Measurements from ENCODE around the gene NAP1L4.

The NAP1L4 gene

GRCh38 chr11:2949920-2950319 lies 42.2 kb downstream of the NAP1L4 start:
- no peak overlapping the region for H3K9ac ChIP-seq (ENCODE audit: low read length in 5 of 5)
- no peak overlapping the region for H3K27ac ChIP-seq (ENCODE audit: low read depth, low read length)
- H3K36me3 ChIP-seq (ENCODE audit: control insufficient read depth in 5 of 5, insufficient read depth in 5 of 5, low read length in 5 of 5), result peaks cover 41 to 79% (median 74%) of the 10 kb centered on the region in 5 donors
- no peaks in the 10 kb centered on the region for H3K9me3 ChIP-seq (ENCODE audit: control insufficient read depth in 5 of 5, low read length in 5 of 5)
- H3K4me1 ChIP-seq (ENCODE audit: control insufficient read depth in 5 of 5, insufficient read depth in 5 of 5, low read length in 5 of 5), result peaks cover 2 to 15% (median 14%) of the 10 kb centered on the region in 5 donors
- no peak overlapping the region for H3K4me3 ChIP-seq (ENCODE audit: low read depth in 1 of 5, low read length in 5 of 5)
- no peaks in the 10 kb centered on the region for H3K27me3 ChIP-seq (ENCODE audit: control insufficient read depth in 5 of 5, insufficient read depth in 4 of 5, low read length in 5 of 5)

DNA sequence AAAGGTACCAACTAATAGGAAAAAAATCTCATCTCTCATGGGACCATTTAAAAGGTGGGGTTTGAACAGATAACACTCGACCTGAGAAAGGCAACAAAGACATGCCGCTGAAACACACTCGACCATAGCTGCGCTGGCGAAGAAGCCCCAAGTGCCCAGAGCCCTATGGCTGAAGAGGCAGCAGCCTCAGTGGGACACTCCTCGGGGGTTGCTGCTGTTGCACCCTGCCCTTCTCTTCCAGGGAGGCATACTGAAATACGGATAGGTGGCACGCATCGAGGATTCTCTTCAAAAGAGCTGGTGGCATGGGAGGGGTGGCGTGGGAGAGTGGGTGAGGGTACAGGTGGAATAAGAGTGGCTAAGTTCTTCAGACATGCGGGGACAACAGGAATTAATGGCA lies 44.4 kb downstream of the NAP1L4 start:
- no peak overlapping the region for H3K4me3 ChIP-seq (ENCODE audit: low read depth in 1 of 5, low read length in 5 of 5)
- peaks cover 2 to 21% (median 18%) of the 10 kb centered on the region in 5 donors for H3K4me1 ChIP-seq (ENCODE audit: control insufficient read depth in 5 of 5, insufficient read depth in 5 of 5, low read length in 5 of 5)
- no peak overlapping the region for H3K27ac ChIP-seq (ENCODE audit: low read depth, low read length)
- peaks cover 27 to 75% (median 62%) of the 10 kb centered on the region in 5 donors for H3K36me3 ChIP-seq (ENCODE audit: control insufficient read depth in 5 of 5, insufficient read depth in 5 of 5, low read length in 5 of 5)
- H3K9ac ChIP-seq (ENCODE audit: low read length in 5 of 5), result no peak overlapping the region
- H3K9me3 ChIP-seq (ENCODE audit: control insufficient read depth in 5 of 5, low read length in 5 of 5), result no peaks in the 10 kb centered on the region
- H3K27me3 ChIP-seq (ENCODE audit: control insufficient read depth in 5 of 5, insufficient read depth in 4 of 5, low read length in 5 of 5), result no peaks in the 10 kb centered on the region

DNA sequence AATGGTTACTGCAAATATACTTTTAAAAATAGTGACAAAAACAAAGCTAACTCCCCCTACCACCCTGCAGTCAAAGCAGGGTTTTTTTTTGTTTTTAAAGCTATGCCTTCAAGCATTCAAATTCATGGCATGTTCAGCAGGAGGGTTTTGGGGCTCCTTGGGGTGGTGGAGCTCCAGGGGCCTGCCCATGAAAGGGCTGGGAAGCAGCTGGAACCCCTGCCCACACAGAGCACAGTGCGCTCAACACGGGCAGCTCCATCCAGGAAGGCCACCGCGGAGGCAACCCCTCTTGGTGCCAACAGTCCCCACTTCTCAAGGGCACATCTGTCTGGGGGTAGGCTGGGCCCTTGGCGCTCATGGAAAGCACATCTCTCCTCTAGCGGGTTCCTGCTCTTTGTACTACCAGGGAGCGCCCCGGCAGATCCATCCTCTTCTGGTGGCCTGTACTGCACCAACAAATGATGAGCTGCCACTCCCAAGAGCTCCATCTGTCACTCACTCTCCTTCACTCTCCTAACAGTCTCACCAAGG lies 46.3 kb downstream of the NAP1L4 start:
- H3K9me3 ChIP-seq (ENCODE audit: control insufficient read depth in 5 of 5, low read length in 5 of 5), result no peaks in the 10 kb centered on the region
- H3K27me3 ChIP-seq (ENCODE audit: control insufficient read depth in 5 of 5, insufficient read depth in 4 of 5, low read length in 5 of 5), result no peaks in the 10 kb centered on the region
- peak overlapping the region in 2 of 5 donors; percentile 29 to 36 for H3K4me3 ChIP-seq (ENCODE audit: low read depth in 1 of 5, low read length in 5 of 5)
- H3K4me1 ChIP-seq (ENCODE audit: control insufficient read depth in 5 of 5, insufficient read depth in 5 of 5, low read length in 5 of 5), result peaks cover 2 to 25% (median 23%) of the 10 kb centered on the region in 5 donors
- peak overlapping the region; percentile 65 for H3K27ac ChIP-seq (ENCODE audit: low read depth, low read length)
- no peak overlapping the region for H3K9ac ChIP-seq (ENCODE audit: low read length in 5 of 5)
- H3K36me3 ChIP-seq (ENCODE audit: control insufficient read depth in 5 of 5, insufficient read depth in 5 of 5, low read length in 5 of 5), result peaks cover 15 to 56% (median 45%) of the 10 kb centered on the region in 5 donors

DNA sequence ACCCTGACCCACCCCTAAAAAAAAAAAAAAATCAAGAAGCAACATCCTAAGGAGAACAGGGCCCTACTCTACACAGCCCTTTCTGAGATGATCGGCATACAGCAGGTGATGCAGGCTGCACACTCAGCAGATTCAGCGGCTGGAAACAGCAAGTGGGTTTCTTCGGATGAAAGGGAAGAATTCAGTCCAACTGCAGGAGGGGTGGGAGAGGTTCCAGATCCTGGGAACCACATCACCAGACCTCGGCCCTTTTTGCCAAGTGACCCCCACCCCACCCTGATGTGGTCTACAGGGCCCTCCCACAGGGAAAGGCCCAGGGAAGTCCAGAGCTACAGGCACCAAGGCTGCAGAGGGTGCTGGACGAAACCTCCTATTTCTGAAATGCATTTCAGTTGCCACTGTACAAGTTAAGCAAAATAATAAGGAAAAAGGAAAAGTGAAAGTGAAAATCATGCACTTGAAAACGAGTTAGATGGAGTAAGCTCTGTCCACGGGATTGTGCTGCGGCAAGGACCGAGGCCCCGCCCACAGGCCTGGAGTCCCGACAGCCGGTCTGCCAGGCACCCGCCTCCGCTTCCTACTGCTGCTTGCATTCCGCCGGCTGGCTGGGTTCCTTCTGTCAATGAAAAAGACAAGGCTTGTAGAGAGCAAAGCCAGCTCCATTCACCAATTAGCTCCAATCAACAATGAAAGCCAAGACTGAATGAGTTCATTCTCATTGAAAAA lies 46.9 kb downstream of the NAP1L4 start:
- H3K27ac ChIP-seq (ENCODE audit: low read depth, low read length), result peak overlapping the region; percentile 65
- no peaks in the 10 kb centered on the region for H3K27me3 ChIP-seq (ENCODE audit: control insufficient read depth in 5 of 5, insufficient read depth in 4 of 5, low read length in 5 of 5)
- H3K36me3 ChIP-seq (ENCODE audit: control insufficient read depth in 5 of 5, insufficient read depth in 5 of 5, low read length in 5 of 5), result peaks cover 9 to 50% (median 40%) of the 10 kb centered on the region in 5 donors
- peaks cover 2 to 31% (median 28%) of the 10 kb centered on the region in 5 donors for H3K4me1 ChIP-seq (ENCODE audit: control insufficient read depth in 5 of 5, insufficient read depth in 5 of 5, low read length in 5 of 5)
- H3K9ac ChIP-seq (ENCODE audit: low read length in 5 of 5), result peak overlapping the region in 1 of 5 donors; percentile 16
- peak overlapping the region; percentile 34 to 55 (median 36) for H3K4me3 ChIP-seq (ENCODE audit: low read depth in 1 of 5, low read length in 5 of 5)
- no peaks in the 10 kb centered on the region for H3K9me3 ChIP-seq (ENCODE audit: control insufficient read depth in 5 of 5, low read length in 5 of 5)

GRCh38 chr11:2944530-2944929 lies 47.6 kb downstream of the NAP1L4 start:
- no peaks in the 10 kb centered on the region for H3K27me3 ChIP-seq (ENCODE audit: control insufficient read depth in 5 of 5, insufficient read depth in 4 of 5, low read length in 5 of 5)
- peaks cover 2 to 36% (median 29%) of the 10 kb centered on the region in 5 donors for H3K4me1 ChIP-seq (ENCODE audit: control insufficient read depth in 5 of 5, insufficient read depth in 5 of 5, low read length in 5 of 5)
- no peak overlapping the region for H3K9ac ChIP-seq (ENCODE audit: low read length in 5 of 5)
- no peak overlapping the region for H3K4me3 ChIP-seq (ENCODE audit: low read depth in 1 of 5, low read length in 5 of 5)
- H3K36me3 ChIP-seq (ENCODE audit: control insufficient read depth in 5 of 5, insufficient read depth in 5 of 5, low read length in 5 of 5), result peaks cover 8 to 43% (median 34%) of the 10 kb centered on the region in 5 donors
- no peaks in the 10 kb centered on the region for H3K9me3 ChIP-seq (ENCODE audit: control insufficient read depth in 5 of 5, low read length in 5 of 5)
- H3K27ac ChIP-seq (ENCODE audit: low read depth, low read length), result peak overlapping the region; percentile 65

GRCh38 chr11:2943711-2944118 lies 48.4 kb downstream of the NAP1L4 start:
- Histone ChIP-seq H3K9ac (ENCODE audit: low read length in 5 of 5) (no peak overlapping the region), H3K36me3 (ENCODE audit: control insufficient read depth in 5 of 5, insufficient read depth in 5 of 5, low read length in 5 of 5) (peaks cover 3 to 36% (median 26%) of the 10 kb centered on the region in 5 donors), H3K4me3 (ENCODE audit: low read depth in 1 of 5, low read length in 5 of 5) (no peak overlapping the region), H3K27me3 (ENCODE audit: control insufficient read depth in 5 of 5, insufficient read depth in 4 of 5, low read length in 5 of 5) (no peaks in the 10 kb centered on the region), H3K27ac (ENCODE audit: low read depth, low read length) (no peak overlapping the region), H3K4me1 (ENCODE audit: control insufficient read depth in 5 of 5, insufficient read depth in 5 of 5, low read length in 5 of 5) (peaks cover 2 to 36% (median 29%) of the 10 kb centered on the region in 5 donors), H3K9me3 (ENCODE audit: control insufficient read depth in 5 of 5, low read length in 5 of 5) (peaks cover 0 to 4% (median 2%) of the 10 kb centered on the region in 5 donors)

DNA sequence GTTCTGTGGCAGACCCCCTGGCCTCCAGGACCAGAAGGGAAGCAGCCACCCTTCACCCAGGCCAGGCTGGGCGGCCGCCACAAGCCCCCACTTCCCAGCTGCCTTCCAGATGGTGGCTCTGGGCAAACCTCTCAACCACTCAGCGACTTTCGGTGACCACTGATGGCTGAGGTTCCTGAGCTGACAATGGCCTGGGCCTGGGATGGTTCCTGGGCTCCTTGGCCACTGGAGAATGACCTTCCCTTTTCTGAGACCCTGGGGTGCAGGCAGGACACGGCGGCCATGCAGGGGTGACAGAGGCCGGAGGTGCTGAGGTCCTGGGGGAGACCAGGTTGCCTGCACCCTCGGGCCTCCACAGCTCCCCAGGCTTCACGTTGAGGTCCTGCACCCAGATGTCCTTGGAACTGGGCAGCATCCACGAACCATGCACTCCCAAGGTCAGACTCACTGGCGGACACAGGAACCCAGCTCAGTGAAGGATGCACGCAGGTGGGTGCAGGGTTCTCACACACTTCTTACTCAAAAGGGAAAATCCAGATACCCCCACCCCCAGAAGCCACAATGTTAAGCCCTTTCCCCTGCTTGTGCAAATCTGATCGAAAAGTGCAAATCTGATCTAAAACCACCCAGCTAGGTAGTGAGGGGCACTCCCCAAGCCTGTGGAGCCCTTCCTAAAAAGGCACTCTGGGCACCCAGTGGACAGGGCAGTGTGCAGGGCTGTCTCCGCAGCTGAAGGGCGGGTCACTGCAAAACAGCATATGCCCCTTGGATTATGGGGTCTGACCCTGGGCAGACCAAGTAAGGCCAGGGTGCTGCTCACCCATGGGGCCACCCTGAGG lies 49.0 kb downstream of the NAP1L4 start:
- Histone ChIP-seq H3K4me1 (ENCODE audit: control insufficient read depth in 5 of 5, insufficient read depth in 5 of 5, low read length in 5 of 5) (peaks cover 2 to 36% (median 29%) of the 10 kb centered on the region in 5 donors), H3K4me3 (ENCODE audit: low read depth in 1 of 5, low read length in 5 of 5) (no peak overlapping the region), H3K9me3 (ENCODE audit: control insufficient read depth in 5 of 5, low read length in 5 of 5) (peaks cover 0 to 8% (median 6%) of the 10 kb centered on the region in 5 donors), H3K27me3 (ENCODE audit: control insufficient read depth in 5 of 5, insufficient read depth in 4 of 5, low read length in 5 of 5) (no peaks in the 10 kb centered on the region), H3K9ac (ENCODE audit: low read length in 5 of 5) (no peak overlapping the region), H3K36me3 (ENCODE audit: control insufficient read depth in 5 of 5, insufficient read depth in 5 of 5, low read length in 5 of 5) (peaks cover 0 to 29% (median 20%) of the 10 kb centered on the region in 5 donors), H3K27ac (ENCODE audit: low read depth, low read length) (no peak overlapping the region)

DNA sequence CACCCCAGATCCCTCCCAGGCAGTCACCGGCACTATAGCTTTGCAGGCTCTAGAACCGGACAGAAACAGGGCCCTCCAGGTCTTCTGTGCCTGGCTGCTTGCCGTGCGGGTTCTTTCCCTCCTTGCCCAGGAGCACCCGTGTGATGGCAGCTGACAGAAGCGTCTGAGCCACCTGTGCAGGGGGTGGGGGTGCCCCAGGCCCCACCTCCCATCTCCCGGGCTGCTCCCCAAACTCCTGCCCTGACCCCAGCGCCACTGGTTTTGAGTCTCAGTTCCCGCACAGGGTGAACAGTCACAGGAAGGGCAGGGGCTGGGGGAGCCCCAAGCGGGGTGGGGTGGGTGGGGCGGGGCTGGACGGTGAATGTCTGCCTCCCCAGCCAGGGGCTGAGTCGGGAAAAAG lies 49.7 kb downstream of the NAP1L4 start:
- Histone ChIP-seq H3K9me3 (ENCODE audit: control insufficient read depth in 5 of 5, low read length in 5 of 5) (peaks cover 3 to 15% (median 10%) of the 10 kb centered on the region in 5 donors), H3K36me3 (ENCODE audit: control insufficient read depth in 5 of 5, insufficient read depth in 5 of 5, low read length in 5 of 5) (peaks cover 0 to 23% (median 14%) of the 10 kb centered on the region in 5 donors), H3K4me1 (ENCODE audit: control insufficient read depth in 5 of 5, insufficient read depth in 5 of 5, low read length in 5 of 5) (peaks cover 4 to 36% (median 29%) of the 10 kb centered on the region in 5 donors), H3K4me3 (ENCODE audit: low read depth in 1 of 5, low read length in 5 of 5) (no peak overlapping the region), H3K27me3 (ENCODE audit: control insufficient read depth in 5 of 5, insufficient read depth in 4 of 5, low read length in 5 of 5) (no peaks in the 10 kb centered on the region), H3K27ac (ENCODE audit: low read depth, low read length) (no peak overlapping the region), H3K9ac (ENCODE audit: low read length in 5 of 5) (no peak overlapping the region)

GRCh38 chr11:2940921-2941821 lies 51.0 kb downstream of the NAP1L4 start:
- H3K27ac ChIP-seq (ENCODE audit: low read depth, low read length), result no peak overlapping the region
- peaks cover 4 to 34% (median 27%) of the 10 kb centered on the region in 5 donors for H3K4me1 ChIP-seq (ENCODE audit: control insufficient read depth in 5 of 5, insufficient read depth in 5 of 5, low read length in 5 of 5)
- no peak overlapping the region for H3K9ac ChIP-seq (ENCODE audit: low read length in 5 of 5)
- H3K27me3 ChIP-seq (ENCODE audit: control insufficient read depth in 5 of 5, insufficient read depth in 4 of 5, low read length in 5 of 5), result no peaks in the 10 kb centered on the region
- peaks cover 4 to 16% (median 11%) of the 10 kb centered on the region in 5 donors for H3K9me3 ChIP-seq (ENCODE audit: control insufficient read depth in 5 of 5, low read length in 5 of 5)
- H3K4me3 ChIP-seq (ENCODE audit: low read depth in 1 of 5, low read length in 5 of 5), result no peak overlapping the region
- peaks cover 0 to 18% (median 12%) of the 10 kb centered on the region in 5 donors for H3K36me3 ChIP-seq (ENCODE audit: control insufficient read depth in 5 of 5, insufficient read depth in 5 of 5, low read length in 5 of 5)

Data from subcutaneous abdominal adipose tissue (tissue), 5 donors.